ENCODE data around the gene SLC6A18.

Gene SLC6A18

GRCh38 chr5:1186351-1187233 is 38.6 kb upstream of the SLC6A18 start:
- no peak for DNase-seq

GRCh38 chr5:1187234-1187949 is 37.8 kb upstream of the SLC6A18 start:
- no peak for DNase-seq

- DNase-seq, result no peak
Observed at GRCh38 chr5:1187950-1188334, 37.2 kb upstream of the SLC6A18 start.

GRCh38 chr5:1188464-1188863 is 36.7 kb upstream of the SLC6A18 start:
- no peak for DNase-seq

GRCh38 chr5:1189269-1189668 is 35.9 kb upstream of the SLC6A18 start:
- DNase-seq, result no peak

GRCh38 chr5:1190278-1190677 is 34.9 kb upstream of the SLC6A18 start:
- no peak for DNase-seq

GRCh38 chr5:1190837-1191239 is 34.3 kb upstream of the SLC6A18 start:
- DNase-seq, result no peak

GRCh38 chr5:1192971-1193590 is 32.1 kb upstream of the SLC6A18 start:
- no peak for DNase-seq

GRCh38 chr5:1193591-1193985 is 31.6 kb upstream of the SLC6A18 start:
- no peak for DNase-seq

GRCh38 chr5:1194378-1194777 is 30.8 kb upstream of the SLC6A18 start:
- no peak for DNase-seq

- DNase-seq, result no peak
Observed at GRCh38 chr5:1195439-1195838, 29.7 kb upstream of the SLC6A18 start.

GRCh38 chr5:1195916-1196315 is 29.3 kb upstream of the SLC6A18 start:
- no peak for DNase-seq

- no peak for DNase-seq
Observed at GRCh38 chr5:1196562-1196961, 28.6 kb upstream of the SLC6A18 start.

- DNase-seq, result no peak
Observed at GRCh38 chr5:1197876-1198666, 27.1 kb upstream of the SLC6A18 start.

GRCh38 chr5:1199340-1199648 is 25.9 kb upstream of the SLC6A18 start:
- no peak for DNase-seq

GRCh38 chr5:1199649-1200494 is 25.3 kb upstream of the SLC6A18 start:
- DNase-seq, result no peak

GRCh38 chr5:1200495-1201326 is 24.5 kb upstream of the SLC6A18 start:
- no peak for DNase-seq

GRCh38 chr5:1201327-1202025 is 23.7 kb upstream of the SLC6A18 start, which contains the start of gene SLC6A19:
TSS of gene SLC6A19 (plus strand) at chr5:1201595. CDS start at chr5:1201651, 56 bp downstream.
- DNase-seq, result no peak

All from nucleus accumbens (tissue), 56 donors.